Transverse colon (tissue), 4 donors: Measurements from ENCODE around the gene TEX11. TPM values are rescaled to one million over a fixed set of nuclear protein-coding genes. Genes with fewer than 3 reads are reported as not detected.
"Not testable (repeated sequence)": the region's sequence is repeated elsewhere in the genome, so short reads cannot be mapped to it uniquely, and the experiment has no call there.

Experiments
- DNase-seq: peaks from one replicate; pipeline ENCODE4 v3.0.0-alpha.2; 2019
- H3K27ac ChIP-seq, 4 donors: fragments of 200-600 bp; sonication (generic); 2 replicates each; pipeline ENCODE4 v1.5.1; 2016 to 2018; ENCODE audit warnings: inconsistent platforms in 4 of 4
- H3K27me3 ChIP-seq: fragments of 200-600 bp; sonication (generic); 2 replicates; pipeline ENCODE4 v1.5.1; 2017; ENCODE audit warnings: inconsistent platforms
- H3K36me3 ChIP-seq, 4 donors: fragments of 200-600 bp; sonication (generic); 2 replicates each; pipeline ENCODE4 v1.5.1; 2017 to 2019; ENCODE audit warnings: inconsistent platforms in 4 of 4
- H3K4me1 ChIP-seq, 4 donors: fragments of 200-600 bp; sonication (generic); 2 replicates each; pipeline ENCODE4 v1.5.1; 2017 to 2020; ENCODE audit warnings: inconsistent platforms in 4 of 4
- H3K4me3 ChIP-seq, 4 donors: fragments of 200-600 bp; sonication (generic); 1 replicate in 1 of 4; 2 replicates in 3 of 4; pipeline versions ENCODE4 v1.5.1 to v1.6.1; 2017 to 2019; ENCODE audit warnings: inconsistent platforms in 4 of 4
- H3K9me3 ChIP-seq, 2 donors: fragments of 200-600 bp; sonication (generic); 2 replicates each; pipeline ENCODE4 v1.5.1; 2017 to 2019; ENCODE audit warnings: inconsistent platforms in 2 of 2
- CTCF ChIP-seq, 5 experiments: fragments of 200-600 bp in 3 of 5; fragments of 450-650 bp in 2 of 5; sonication (generic) in 3 of 5; IDR thresholded peaks; 1 replicate in 2 of 5; 2 replicates in 3 of 5; pipeline ENCODE4 v1.5.1; 2016 to 2017; ENCODE audit warnings: antibody characterized with exemption in 5 of 5, inconsistent platforms in 3 of 5, mild to moderate bottlenecking in 2 of 5, moderate library complexity in 1 of 5
- EP300 ChIP-seq: sonication (generic); formaldehyde crosslinking; IDR thresholded peaks from one replicate; pipeline ENCODE4 v1.6.1; 2017; ENCODE audit warnings: antibody characterized with exemption, low read depth
- POLR2A ChIP-seq: fragments of 450-650 bp; IDR thresholded peaks from one replicate; pipeline ENCODE4 v1.6.1; 2016; ENCODE audit warnings: antibody characterized with exemption, mild to moderate bottlenecking, moderate library complexity
- POLR2AphosphoS5 ChIP-seq, 3 donors: sonication (generic); formaldehyde crosslinking; IDR thresholded peaks; one replicate each; pipeline ENCODE4 v1.6.1; 2016; ENCODE audit warnings: antibody characterized with exemption in 3 of 3
- WGBS, 2 donors: methylation state at CpG; one replicate each; pipeline ENCODE4 v1.1.5; 2018; ENCODE audit warnings: low coverage in 1 of 2; 5-methylcytosine and 5-hydroxymethylcytosine counted together
- in situ Hi-C, 4 donors: fragments of 200-750 bp; cut with MboI; loops; one replicate each; pipeline versions ENCODE4 v1.15.0 to v1.15.1; 2017; ENCODE audit warnings: low sequenced_read_pairs in 3 of 4, low pct_ligation_motif_present in 1 of 4, low pct_unique_long_range_greater_than_20kb in 1 of 4
- intact Hi-C: fragments of 100-400 bp; cut with DNase I; formaldehyde crosslinking; loops from one replicate; pipeline ENCODE4 v1.15.1; 2023; ENCODE audit warnings: low total_unique reads
- total RNA-seq, 4 donors: library from RNA; depleted of rRNA; stranded (reverse); fragments of >200 nt; gene quantifications; one replicate each; pipeline ENCODE4 v1.1.0, GENCODE V29; 2016

The TEX11 gene
- total RNA-seq, 4 donors from 2014 or later: 0.27 to 0.79 TPM; not detected in 2

- H3K4me1 ChIP-seq: no peaks in the 10 kb centered on the region
- TF ChIP-seq POLR2A (no peak), EP300 (no peak), CTCF (IDR thresholded peaks at IDR 0.05) (no peak), POLR2AphosphoS5 (IDR thresholded peaks at IDR 0.05) (peak in 1 of 3 donors; percentile 45)
- 25% methylated on average over 1 of the region's 1 CpG; no CpG with 5 or more reads in 1 of the 2 donors for WGBS, 2 donors
- no peaks in the 10 kb centered on the region for H3K9me3 ChIP-seq
- in situ Hi-C loops (no loop called here), intact Hi-C loops (no loop called here)
- H3K4me3 ChIP-seq: no peak overlapping the region
- no peaks in the 10 kb centered on the region for H3K27me3 ChIP-seq
- H3K27ac ChIP-seq: peak overlapping the region; percentile 41 to 63 (median 56)
- DNase-seq: peak; percentile 27
- no peaks in the 10 kb centered on the region for H3K36me3 ChIP-seq
Measured at GRCh38 chrX:70535198-70535597, 373.3 kb downstream of the TEX11 start.

DNA sequence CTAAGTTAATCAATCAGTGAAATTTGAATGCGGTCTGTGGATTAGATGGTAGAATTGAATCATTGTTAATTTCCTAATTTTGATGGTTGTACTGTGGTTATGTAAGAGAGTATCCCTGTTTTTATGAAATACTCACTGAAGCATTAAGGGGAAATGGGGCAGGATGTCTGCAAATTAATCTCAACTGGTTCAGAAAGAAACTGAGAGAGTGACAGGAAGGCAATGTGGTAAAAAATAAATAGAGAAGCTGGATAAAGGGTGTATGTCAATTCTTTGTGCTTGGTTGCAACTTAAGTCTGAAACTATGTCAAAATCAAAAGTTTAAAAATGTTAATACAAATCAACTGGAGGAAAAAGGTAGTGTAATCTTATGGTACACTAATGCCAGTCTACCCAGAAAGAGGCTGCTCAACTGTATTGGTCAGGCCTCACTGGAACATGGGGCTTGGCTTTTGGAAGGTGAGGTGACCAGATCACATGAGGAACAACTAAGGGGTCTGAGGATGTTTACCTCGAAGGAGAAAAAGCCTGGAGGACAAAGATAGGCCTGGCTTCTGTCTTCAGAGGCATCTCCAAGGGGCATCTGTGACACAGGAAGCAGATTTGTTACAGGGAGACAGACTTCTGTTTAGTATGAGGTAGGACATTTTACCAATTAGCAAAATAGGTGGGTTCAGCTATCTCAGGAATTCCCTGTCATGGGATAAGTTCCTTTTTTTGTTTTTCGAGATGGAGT, 380.7 kb downstream of the TEX11 start:
- intact Hi-C loops: no loop called here
- no peaks in the 10 kb centered on the region for H3K27me3 ChIP-seq
- WGBS, 2 donors: 56% methylated on average over 3 of the region's 3 CpGs; no CpG with 5 or more reads in 1 of the 2 donors

DNA sequence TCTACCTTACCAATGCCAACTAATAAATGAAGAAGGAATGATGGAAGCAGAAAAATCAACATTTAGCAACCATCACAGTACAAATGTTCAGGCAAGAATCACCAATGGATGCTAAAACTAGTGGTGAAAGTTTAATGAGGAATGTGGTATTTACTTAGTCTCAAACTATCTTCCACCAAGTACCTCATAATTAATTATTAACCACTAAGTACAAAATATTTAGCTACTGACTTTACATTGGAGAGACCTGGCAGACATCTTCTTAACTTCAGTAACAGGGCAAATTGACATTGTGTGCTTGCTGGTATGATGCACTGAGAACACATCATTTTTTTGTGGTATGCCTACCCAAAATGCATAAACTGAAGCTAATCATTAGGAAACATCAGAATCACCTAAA, 381.5 kb downstream of the TEX11 start:
- Histone ChIP-seq H3K27ac (no peak overlapping the region), H3K9me3 (no peaks in the 10 kb centered on the region), H3K4me1 (no peaks in the 10 kb centered on the region), H3K4me3 (no peak overlapping the region), H3K36me3 (no peaks in the 10 kb centered on the region), H3K27me3 (no peaks in the 10 kb centered on the region)
- in situ Hi-C loops: no loop called here
- TF ChIP-seq CTCF (IDR thresholded peaks at IDR 0.05) (no peak), EP300 (no peak), POLR2A (no peak), POLR2AphosphoS5 (IDR thresholded peaks at IDR 0.05) (no peak)
- intact Hi-C loops: no loop called here
- no peak for DNase-seq

More for the DNA sequence above, 380.7 kb downstream of the TEX11 start:
- no peak for DNase-seq
- Histone ChIP-seq H3K27ac (no peak overlapping the region), H3K4me3 (no peak overlapping the region), H3K36me3 (no peaks in the 10 kb centered on the region), H3K4me1 (no peaks in the 10 kb centered on the region), H3K9me3 (no peaks in the 10 kb centered on the region)
- in situ Hi-C loops: no loop called here
- no peak for TF ChIP-seq POLR2A
- no peak for TF ChIP-seq POLR2AphosphoS5 (IDR thresholded peaks at IDR 0.05)
- no peak for TF ChIP-seq CTCF (IDR thresholded peaks at IDR 0.05)
- no peak for TF ChIP-seq EP300

- Histone ChIP-seq H3K4me1 (no peaks in the 10 kb centered on the region), H3K27me3 (no peaks in the 10 kb centered on the region), H3K27ac (no peak overlapping the region), H3K36me3 (no peaks in the 10 kb centered on the region), H3K9me3 (no peaks in the 10 kb centered on the region), H3K4me3 (no peak overlapping the region)
- intact Hi-C loops (no loop called here), in situ Hi-C loops (no loop called here)
- TF ChIP-seq POLR2AphosphoS5 (IDR thresholded peaks at IDR 0.05) (no peak), EP300 (no peak), POLR2A (no peak), CTCF (IDR thresholded peaks at IDR 0.05) (no peak)
- no peak for DNase-seq
- 69 to 88% methylated on average over 2 to 8 of the region's 8 CpGs for WGBS, 2 donors
Measured at GRCh38 chrX:70525733-70526132, 382.8 kb downstream of the TEX11 start.

- WGBS, 2 donors: 67% methylated on average over 1 of the region's 1 CpG; no CpG with 5 or more reads in 1 of the 2 donors
- DNase-seq, H3K4me1 ChIP-seq, H3K4me3 ChIP-seq, in situ Hi-C loops, H3K27ac ChIP-seq, intact Hi-C loops, H3K9me3 ChIP-seq, H3K36me3 ChIP-seq, H3K27me3 ChIP-seq: not testable (repeated sequence)
Measured at GRCh38 chrX:70515692-70516091, 392.8 kb downstream of the TEX11 start.

GRCh38 chrX:70515270-70515669, 393.2 kb downstream of the TEX11 start:
- H3K27me3 ChIP-seq, H3K4me1 ChIP-seq, H3K4me3 ChIP-seq, H3K27ac ChIP-seq, H3K36me3 ChIP-seq, H3K9me3 ChIP-seq, in situ Hi-C loops, DNase-seq, intact Hi-C loops: not testable (repeated sequence)
- whole genome bisulfite sequencing, 2 donors: 93% methylated on average over 4 of the region's 4 CpGs; no CpG with 5 or more reads in 1 of the 2 donors
